SH-SY5Y (cell line): ENCODE data around the gene LSM14B.

Source experiments
- GATA2 ChIP-seq: IDR thresholded peaks from 2 replicates; pipeline ENCODE4 v1.6.1; 2011; ENCODE audit warnings: mild to moderate bottlenecking, low read depth, low read length
- GATA3 ChIP-seq: IDR thresholded peaks from 2 replicates; pipeline ENCODE4 v1.6.1; 2011; ENCODE audit warnings: low read depth, mild to moderate bottlenecking, low read length, moderate library complexity

DNA sequence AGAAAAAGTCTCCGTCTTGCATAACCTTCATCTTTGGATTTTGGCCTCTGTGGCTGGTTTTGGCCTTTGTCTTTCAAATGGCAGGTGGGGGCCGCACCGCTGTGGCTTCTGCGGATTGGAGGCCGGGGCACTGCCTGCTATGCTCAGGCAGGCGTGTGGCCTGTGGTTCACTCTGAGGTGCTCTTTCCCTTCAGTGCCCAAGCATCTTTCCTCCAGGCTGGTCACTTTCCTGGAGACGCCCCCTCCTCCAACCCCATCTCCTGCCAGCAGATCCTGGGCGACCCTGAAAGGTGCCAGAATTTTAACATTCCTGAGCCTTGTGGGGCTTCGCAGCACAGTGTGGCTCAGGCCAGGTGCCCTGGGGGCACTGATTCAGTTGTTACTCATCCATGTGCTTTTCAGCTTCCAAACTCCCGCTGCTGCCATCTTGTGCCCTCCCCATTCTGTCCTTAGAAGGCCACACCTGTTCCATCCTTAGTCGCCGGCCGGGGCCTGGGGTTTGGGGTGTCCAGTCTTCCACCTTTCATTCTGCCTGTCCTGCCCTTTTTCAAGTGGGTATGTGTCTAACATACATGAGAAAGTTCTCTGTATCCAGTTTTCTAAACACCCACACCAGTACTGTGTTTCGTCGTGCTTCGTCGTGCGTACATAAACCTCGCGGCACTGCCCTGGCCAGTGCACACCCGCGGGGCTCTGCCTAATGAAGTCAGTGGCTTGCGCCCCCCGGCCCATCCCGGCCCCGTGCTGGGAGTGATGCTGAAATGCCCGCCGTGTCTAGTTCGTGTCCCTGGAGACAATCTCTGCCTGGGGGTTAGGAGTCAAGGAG lies 33.4 kb downstream of the LSM14B start:
- no peak for TF ChIP-seq GATA3
- TF ChIP-seq GATA2 = no peak
